ENCODE measurements around the gene IKZF1. TPM values are rescaled to one million over a fixed set of nuclear protein-coding genes. Genes with fewer than 3 reads are reported as not detected.

Gene IKZF1
- total RNA-seq, 1 experiment from 2014 or later, result 0.57 TPM

DNA sequence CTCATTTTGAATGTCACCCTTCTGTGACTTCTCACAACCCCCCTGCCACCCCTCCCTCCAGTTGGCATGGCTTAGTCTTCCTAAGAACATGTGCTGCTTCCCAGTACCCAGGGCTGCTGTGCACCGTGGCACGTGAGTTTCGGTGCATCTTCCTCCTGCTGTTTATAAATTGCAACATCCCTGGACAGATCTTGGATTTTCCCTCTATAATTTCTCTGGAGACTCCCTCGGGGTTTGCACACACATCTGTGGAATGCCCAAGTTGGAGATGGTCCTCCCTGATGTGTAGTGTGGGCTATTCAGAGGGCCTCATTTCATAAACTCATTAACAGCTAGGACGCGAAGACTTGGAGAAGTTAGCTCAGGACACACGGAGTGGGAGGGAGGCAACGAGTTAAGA lies 52.9 kb downstream of the IKZF1 start:
- intact Hi-C loops (cut with micrococcal nuclease), result no loop called here
- TF ChIP-seq POLR2A (IDR thresholded peaks at IDR 0.05; ENCODE audit: borderline replicate concordance, extremely low read depth, insufficient read depth, insufficient read length) (no peak), ZFX (IDR thresholded peaks at IDR 0.05) (no peak), YY1 (IDR thresholded peaks at IDR 0.05; ENCODE audit: extremely low read depth, insufficient replicate concordance, low read depth, low read length) (no peak), EZH2phosphoT487 (IDR thresholded peaks at IDR 0.05; ENCODE audit: borderline replicate concordance) (no peak)
- TF ChIP-seq, protein P1, sequence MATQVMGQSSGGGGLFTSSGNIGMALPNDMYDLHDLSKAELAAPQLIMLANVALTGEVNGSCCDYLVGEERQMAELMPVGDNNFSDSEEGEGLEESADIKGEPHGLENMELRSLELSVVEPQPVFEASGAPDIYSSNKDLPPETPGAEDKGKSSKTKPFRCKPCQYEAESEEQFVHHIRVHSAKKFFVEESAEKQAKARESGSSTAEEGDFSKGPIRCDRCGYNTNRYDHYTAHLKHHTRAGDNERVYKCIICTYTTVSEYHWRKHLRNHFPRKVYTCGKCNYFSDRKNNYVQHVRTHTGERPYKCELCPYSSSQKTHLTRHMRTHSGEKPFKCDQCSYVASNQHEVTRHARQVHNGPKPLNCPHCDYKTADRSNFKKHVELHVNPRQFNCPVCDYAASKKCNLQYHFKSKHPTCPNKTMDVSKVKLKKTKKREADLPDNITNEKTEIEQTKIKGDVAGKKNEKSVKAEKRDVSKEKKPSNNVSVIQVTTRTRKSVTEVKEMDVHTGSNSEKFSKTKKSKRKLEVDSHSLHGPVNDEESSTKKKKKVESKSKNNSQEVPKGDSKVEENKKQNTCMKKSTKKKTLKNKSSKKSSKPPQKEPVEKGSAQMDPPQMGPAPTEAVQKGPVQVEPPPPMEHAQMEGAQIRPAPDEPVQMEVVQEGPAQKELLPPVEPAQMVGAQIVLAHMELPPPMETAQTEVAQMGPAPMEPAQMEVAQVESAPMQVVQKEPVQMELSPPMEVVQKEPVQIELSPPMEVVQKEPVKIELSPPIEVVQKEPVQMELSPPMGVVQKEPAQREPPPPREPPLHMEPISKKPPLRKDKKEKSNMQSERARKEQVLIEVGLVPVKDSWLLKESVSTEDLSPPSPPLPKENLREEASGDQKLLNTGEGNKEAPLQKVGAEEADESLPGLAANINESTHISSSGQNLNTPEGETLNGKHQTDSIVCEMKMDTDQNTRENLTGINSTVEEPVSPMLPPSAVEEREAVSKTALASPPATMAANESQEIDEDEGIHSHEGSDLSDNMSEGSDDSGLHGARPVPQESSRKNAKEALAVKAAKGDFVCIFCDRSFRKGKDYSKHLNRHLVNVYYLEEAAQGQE (IDR thresholded peaks at IDR 0.05; ENCODE audit: low read depth), result no peak
- TF ChIP-seq, protein P2, sequence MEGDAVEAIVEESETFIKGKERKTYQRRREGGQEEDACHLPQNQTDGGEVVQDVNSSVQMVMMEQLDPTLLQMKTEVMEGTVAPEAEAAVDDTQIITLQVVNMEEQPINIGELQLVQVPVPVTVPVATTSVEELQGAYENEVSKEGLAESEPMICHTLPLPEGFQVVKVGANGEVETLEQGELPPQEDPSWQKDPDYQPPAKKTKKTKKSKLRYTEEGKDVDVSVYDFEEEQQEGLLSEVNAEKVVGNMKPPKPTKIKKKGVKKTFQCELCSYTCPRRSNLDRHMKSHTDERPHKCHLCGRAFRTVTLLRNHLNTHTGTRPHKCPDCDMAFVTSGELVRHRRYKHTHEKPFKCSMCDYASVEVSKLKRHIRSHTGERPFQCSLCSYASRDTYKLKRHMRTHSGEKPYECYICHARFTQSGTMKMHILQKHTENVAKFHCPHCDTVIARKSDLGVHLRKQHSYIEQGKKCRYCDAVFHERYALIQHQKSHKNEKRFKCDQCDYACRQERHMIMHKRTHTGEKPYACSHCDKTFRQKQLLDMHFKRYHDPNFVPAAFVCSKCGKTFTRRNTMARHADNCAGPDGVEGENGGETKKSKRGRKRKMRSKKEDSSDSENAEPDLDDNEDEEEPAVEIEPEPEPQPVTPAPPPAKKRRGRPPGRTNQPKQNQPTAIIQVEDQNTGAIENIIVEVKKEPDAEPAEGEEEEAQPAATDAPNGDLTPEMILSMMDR (IDR thresholded peaks at IDR 0.05 in 2 of 3, conservative IDR thresholded peaks at IDR 0.05 in 1 of 3; ENCODE audit: borderline replicate concordance in 1 of 3, insufficient read depth in 1 of 3, low read depth in 2 of 3, low read length in 2 of 3), result no peak

More for the DNA sequence above, 52.9 kb downstream of the IKZF1 start:
- no peak overlapping the region for H3K9ac ChIP-seq (ENCODE audit: low read length)
- POLR2A ChIA-PET, result no interaction called here
- no peaks in the 10 kb centered on the region for H3K27me3 ChIP-seq (ENCODE audit: insufficient read depth, low read length)
- H3K36me3 ChIP-seq (ENCODE audit: control insufficient read depth in 1 of 2, insufficient read depth in 2 of 2, low read length in 2 of 2), result no peaks in the 10 kb centered on the region
- CTCF ChIA-PET, result no interaction called here
- DNase-seq (ENCODE audit: low read depth, low spot score), result no peak
- H3K4me1 ChIP-seq (ENCODE audit: control insufficient read depth in 1 of 2, insufficient read depth in 2 of 2, low read length in 2 of 2), result peaks cover 0 to 3% of the 10 kb centered on the region in 2 experiments; a peak in 1 of 4 replicates
- H3K9me2 ChIP-seq (ENCODE audit: insufficient read depth), result no peaks in the 10 kb centered on the region
- H3K4me3 ChIP-seq (replicated peaks in 1 of 2; ENCODE audit: low read depth in 1 of 2, low read length in 2 of 2), result no peak overlapping the region
- no TSS peak for BruUV-seq (replicated peaks)
- no peak overlapping the region for H3K27ac ChIP-seq (ENCODE audit: low read depth, low read length)
- no peaks in the 10 kb centered on the region for H3K79me2 ChIP-seq (ENCODE audit: insufficient read depth, low read length)
- no peaks in the 10 kb centered on the region for H3K9me3 ChIP-seq (ENCODE audit: control insufficient read depth in 1 of 2, insufficient read depth in 1 of 2, low read depth in 1 of 2, low read length in 2 of 2)
- H4K20me1 ChIP-seq (ENCODE audit: insufficient read depth), result no peaks in the 10 kb centered on the region
- H3K4me2 ChIP-seq (ENCODE audit: low read length), result no peak overlapping the region
- RAD21 ChIA-PET (ENCODE audit: low non-redundant PET in 1 of 2, low total read pairs in 2 of 2, uncharacterized antibody in 2 of 2, unreplicated experiment in 2 of 2), result no interaction called here
- no peak for ATAC-seq
- H2AFZ ChIP-seq (ENCODE audit: low read depth, low read length, poor library complexity, severe bottlenecking), result no peak overlapping the region
